T-helper 2 cell treated with Interferon-gamma antibody and Interleukin-4, amounts not matched to agents 5 μg/mL and 100 μg/mL, for 36 hours (primary cell): Measurements from ENCODE around the gene CD80.
"Not testable (repeated sequence)": the region's sequence is repeated elsewhere in the genome, so short reads cannot be mapped to it uniquely, and the experiment has no call there.

Experiments
- DNase-seq: peaks from one replicate; pipeline ENCODE4 v3.0.0; 2021; ENCODE audit warnings: low spot score
- H3K27ac Mint-ChIP-seq: one replicate; pipeline ENCODE4 v1.8.0; 2021; ENCODE audit warnings: mild to moderate bottlenecking, mixed read lengths
- H3K27me3 Mint-ChIP-seq: one replicate; pipeline ENCODE4 v1.8.0; 2021; ENCODE audit warnings: low read depth, mixed read lengths
- H3K36me3 Mint-ChIP-seq: one replicate; pipeline ENCODE4 v1.8.0; 2021; ENCODE audit warnings: low read depth, mixed read lengths
- H3K4me1 Mint-ChIP-seq: one replicate; pipeline ENCODE4 v1.8.0; 2021; ENCODE audit warnings: low read depth, mixed read lengths
- H3K4me3 Mint-ChIP-seq: one replicate; pipeline ENCODE4 v1.8.0; 2022; ENCODE audit warnings: mild to moderate bottlenecking, moderate library complexity, mixed read lengths
- H3K9me3 Mint-ChIP-seq: one replicate; pipeline ENCODE4 v1.8.0; 2021; ENCODE audit warnings: mixed read lengths

CD80 gene

DNA sequence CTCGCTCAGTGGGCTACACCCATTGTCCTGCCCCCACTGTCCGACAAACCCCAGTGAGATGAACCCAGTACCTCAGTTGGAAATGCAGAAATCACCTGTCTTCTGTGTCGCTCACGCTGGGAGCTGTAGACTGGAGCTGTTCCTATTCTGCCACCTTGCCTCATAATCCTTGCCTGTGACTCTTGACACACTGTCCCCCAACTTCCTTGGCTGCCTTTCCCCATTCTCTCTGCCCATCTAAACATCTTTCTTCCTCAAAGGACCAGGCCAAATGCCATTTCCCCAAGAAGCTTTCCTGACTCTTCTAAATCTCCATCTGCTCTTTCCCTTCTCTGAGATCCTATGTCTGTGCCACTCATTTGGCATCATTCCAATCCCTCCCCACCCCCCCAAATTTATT is 9.7 kb upstream of the CD80 start:
- Mint-ChIP-seq H3K36me3 (no peaks in the 10 kb centered on the region), H3K9me3 (no peaks in the 10 kb centered on the region), H3K4me3 (no peak overlapping the region), H3K27me3 (peaks cover 10% of the 10 kb centered on the region), H3K27ac (no peak overlapping the region), H3K4me1 (peaks cover 6% of the 10 kb centered on the region)
- no peak for DNase-seq

DNA sequence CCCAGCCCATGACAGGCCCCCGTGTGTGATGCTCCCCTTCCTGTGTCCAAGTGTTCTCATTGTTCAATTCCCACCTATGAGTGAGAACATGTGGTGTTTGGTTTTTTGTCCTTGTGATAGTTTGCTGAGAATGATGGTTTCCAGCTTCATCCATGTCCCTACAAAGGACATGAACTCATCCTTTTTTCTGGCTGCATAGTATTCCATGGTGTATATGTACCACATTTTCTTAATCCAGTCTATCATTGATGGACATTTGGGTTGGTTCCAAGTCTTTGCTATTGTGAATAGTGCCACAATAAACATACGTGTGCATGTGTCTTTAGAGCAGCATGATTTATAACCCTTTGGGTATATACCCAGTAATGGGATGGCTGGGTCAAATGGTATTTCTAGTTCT is 3.9 kb upstream of the CD80 start:
- not testable (repeated sequence) for H3K4me1 Mint-ChIP-seq, DNase-seq, H3K27ac Mint-ChIP-seq

DNA sequence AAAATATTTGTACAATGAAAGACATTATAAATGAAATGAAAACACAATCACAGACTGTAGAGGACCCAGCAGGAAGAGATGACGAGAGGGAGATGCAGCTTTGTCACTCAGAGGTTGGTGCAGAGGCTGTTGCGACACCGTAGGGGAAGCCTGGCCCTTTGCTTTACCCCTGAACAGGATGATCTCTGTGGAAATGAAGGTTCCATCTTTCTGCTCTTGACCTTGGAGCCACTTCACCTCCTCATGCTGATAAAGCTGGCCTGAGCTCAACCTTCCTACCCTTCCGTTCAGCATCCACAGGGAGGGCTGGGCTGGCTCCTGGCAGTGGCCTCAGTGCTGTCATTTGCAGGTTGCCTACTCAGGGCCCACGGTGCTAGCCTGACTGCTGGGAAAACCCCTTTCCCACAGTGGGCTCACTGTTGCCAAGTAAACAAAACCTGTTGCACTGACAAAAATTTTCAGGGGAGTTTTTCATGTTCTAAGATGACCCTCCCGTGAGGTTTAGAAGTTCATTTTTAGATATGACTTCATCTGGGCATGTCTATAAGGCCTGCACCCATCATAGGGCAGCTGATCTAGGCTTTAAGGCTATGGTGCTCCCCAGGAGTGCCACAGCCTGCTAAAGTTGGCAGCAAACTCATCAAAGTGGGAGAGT is 3.0 kb upstream of the CD80 start:
- Mint-ChIP-seq H3K27me3 (peaks cover 4% of the 10 kb centered on the region), H3K4me3 (no peak overlapping the region), H3K9me3 (no peaks in the 10 kb centered on the region), H3K27ac (peak overlapping the region; percentile 76), H3K36me3 (no peaks in the 10 kb centered on the region), H3K4me1 (peaks cover 16% of the 10 kb centered on the region)
- peak; percentile 51 for DNase-seq

More for the DNA sequence above, 3.9 kb upstream of the CD80 start:
- H3K27me3 Mint-ChIP-seq, H3K4me3 Mint-ChIP-seq, H3K9me3 Mint-ChIP-seq, H3K36me3 Mint-ChIP-seq: not testable (repeated sequence)

DNA sequence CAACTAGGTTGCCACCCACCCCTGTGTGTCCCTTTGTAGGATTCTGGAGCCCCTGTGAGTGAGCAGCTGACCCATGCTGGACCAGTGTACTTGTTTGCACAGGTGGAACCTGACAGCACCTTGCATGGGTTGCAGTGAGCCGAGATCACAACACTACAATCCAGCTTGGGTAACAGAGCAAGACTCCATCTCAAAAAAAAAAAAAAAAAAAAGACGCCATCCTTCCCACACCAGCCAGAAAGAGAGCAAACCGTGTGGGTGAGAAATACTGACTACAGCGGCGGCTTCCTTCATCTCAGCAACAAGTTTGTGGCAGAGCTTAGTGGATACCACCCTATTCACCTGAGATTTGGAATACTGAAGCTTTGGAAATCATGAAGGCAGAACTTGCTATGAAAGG is 746 bp upstream of the CD80 start:
- DNase-seq: no peak
- Mint-ChIP-seq H3K9me3 (no peaks in the 10 kb centered on the region), H3K36me3 (peaks cover 20% of the 10 kb centered on the region), H3K4me1 (peaks cover 30% of the 10 kb centered on the region), H3K4me3 (no peak overlapping the region), H3K27me3 (no peaks in the 10 kb centered on the region), H3K27ac (peak overlapping the region; percentile 41)

DNA sequence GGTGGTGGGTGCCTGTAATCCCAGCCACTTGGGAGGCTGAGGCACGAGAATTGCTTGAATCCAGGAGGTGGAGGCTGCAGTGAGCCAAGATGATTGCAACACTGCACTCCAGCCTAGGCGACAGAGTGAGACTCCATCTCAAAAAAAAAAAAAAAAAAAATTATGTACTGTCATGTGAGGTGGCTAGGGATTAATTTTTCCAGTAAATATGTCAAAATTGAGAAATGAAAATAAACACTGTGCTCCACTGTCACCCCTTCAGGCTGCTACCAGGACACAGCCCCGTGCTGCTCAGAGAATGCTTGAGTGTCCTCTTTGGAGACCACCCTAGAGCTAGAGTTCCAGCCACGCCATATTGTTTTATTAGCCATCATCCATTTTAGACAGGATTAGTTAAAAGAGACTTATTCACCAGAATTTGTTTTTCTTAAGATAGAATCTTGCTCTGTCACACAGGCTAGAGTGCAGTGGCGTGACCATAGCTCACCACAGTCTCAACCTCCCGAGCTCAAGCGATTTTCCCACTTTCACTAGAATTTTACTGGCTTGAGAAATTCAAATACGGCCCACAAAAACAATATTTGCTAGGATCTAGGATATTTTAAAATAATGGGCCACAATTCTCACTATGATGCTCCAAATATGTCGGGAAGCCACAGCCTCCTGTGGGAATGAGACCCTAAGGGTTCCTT is 642 bp downstream of the CD80 start:
- Mint-ChIP-seq H3K36me3 (peaks cover 20% of the 10 kb centered on the region), H3K27me3 (no peaks in the 10 kb centered on the region), H3K27ac (peak overlapping the region; percentile 58), H3K9me3 (no peaks in the 10 kb centered on the region), H3K4me3 (peak overlapping the region; percentile 73), H3K4me1 (peaks cover 33% of the 10 kb centered on the region)
- DNase-seq: no peak

DNA sequence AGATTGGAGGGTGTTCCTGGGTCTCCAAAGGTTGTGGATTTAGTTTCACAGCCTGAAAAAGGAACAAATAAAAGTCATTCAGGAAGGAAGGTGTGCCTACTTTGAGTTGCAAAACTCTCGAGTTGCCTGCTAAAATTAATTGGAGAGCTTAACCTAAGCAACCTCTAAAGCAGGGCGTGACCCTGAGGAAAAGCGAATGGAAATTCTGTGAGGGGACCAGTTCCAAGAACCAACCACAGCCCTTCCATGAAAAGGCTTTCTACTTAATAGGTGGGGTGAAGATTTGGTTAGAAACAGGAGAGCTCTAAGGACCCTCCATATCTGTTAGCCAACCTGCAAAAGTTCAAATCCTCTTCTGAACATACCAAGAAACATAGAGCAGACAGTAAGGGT is 1.5 kb downstream of the CD80 start:
- peak; percentile 6 for DNase-seq
- Mint-ChIP-seq H3K4me1 (peaks cover 32% of the 10 kb centered on the region), H3K27me3 (no peaks in the 10 kb centered on the region), H3K4me3 (peak overlapping the region; percentile 73), H3K27ac (peak overlapping the region; percentile 82), H3K9me3 (no peaks in the 10 kb centered on the region), H3K36me3 (peaks cover 20% of the 10 kb centered on the region)

DNA sequence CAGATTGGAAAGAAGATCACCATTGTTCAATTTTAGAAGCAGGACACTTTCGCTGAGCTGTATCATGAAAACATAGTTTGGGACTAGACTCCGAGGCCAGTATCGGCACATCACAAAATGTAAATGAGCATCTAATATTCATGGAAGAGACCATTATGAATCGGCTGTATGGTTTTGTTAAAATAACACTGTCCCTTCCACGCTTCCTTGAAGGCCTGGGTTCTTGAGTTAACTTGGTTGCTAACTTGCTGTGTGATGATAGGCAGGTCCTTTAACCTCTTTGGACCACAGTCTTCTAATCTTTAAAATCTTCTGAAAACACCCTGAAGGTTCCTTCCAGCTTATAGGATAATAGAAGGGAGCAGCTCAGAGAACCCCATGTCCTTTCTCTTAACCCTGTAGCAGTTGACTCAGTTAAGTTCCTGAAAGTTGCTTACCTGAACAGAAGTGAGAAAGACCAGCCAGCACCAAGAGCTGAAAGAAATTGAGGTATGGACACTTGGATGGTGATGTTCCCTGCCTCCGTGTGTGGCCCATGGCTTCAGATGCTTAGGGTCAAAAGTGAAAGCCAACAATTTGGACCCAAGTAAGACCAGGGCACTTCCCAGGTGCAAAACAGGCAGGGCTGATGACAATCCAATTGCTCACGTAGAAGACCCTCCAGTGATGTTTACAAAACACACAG is 2.1 kb downstream of the CD80 start:
- H3K36me3 Mint-ChIP-seq: peaks cover 20% of the 10 kb centered on the region

DNA sequence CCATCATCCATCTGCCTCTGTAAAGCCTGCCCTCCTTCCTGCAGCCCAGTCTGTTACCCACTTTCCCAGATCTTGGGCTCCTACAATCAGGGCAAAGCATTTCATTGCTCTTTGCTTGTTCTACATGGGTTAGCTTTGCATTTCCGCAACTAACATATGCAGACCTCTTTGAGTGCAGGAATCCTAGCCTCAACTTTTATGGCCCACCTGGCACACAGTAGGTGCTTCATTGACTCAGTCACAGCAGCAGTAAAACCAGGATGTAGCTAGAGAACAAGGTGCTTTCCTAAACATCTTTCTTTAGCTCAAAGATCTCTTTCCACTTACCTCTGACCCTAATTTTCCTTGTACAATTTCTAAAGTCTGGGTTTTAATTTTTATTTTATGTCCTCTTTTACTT is 3.5 kb downstream of the CD80 start:
- H3K27ac Mint-ChIP-seq: no peak overlapping the region
- H3K4me1 Mint-ChIP-seq: peaks cover 35% of the 10 kb centered on the region

More for the DNA sequence above, 2.1 kb downstream of the CD80 start:
- Mint-ChIP-seq H3K27ac (peak overlapping the region; percentile 82), H3K27me3 (no peaks in the 10 kb centered on the region), H3K4me3 (peak overlapping the region; percentile 73), H3K4me1 (peaks cover 30% of the 10 kb centered on the region), H3K9me3 (no peaks in the 10 kb centered on the region)
- no peak for DNase-seq

DNA sequence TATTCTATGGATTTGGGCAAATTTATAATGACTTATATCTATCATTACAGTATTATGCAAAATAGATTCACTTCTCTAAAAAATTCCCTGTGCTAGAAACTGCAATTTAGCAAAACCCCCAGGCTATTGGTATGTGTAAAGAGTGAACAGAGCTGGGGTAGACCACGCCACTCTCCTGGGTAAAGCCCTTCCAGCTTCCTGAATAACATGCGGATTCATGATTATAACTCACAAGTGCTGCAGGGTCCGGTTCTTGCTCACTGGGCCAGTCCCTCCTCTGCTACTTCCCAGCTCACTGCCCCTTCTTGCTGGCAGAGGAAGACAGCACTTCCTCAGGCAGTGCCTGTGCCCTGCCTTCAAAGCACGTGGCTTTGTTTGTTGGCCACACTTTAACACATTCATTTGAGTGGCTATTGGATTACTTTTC is 4.1 kb downstream of the CD80 start:
- Mint-ChIP-seq H3K36me3 (peaks cover 20% of the 10 kb centered on the region), H3K27me3 (no peaks in the 10 kb centered on the region), H3K4me3 (peak overlapping the region; percentile 73), H3K9me3 (no peaks in the 10 kb centered on the region), H3K4me1 (peaks cover 32% of the 10 kb centered on the region), H3K27ac (peak overlapping the region; percentile 10)
- no peak for DNase-seq

More for the DNA sequence above, 3.5 kb downstream of the CD80 start:
- no peaks in the 10 kb centered on the region for H3K9me3 Mint-ChIP-seq
- peak overlapping the region; percentile 73 for H3K4me3 Mint-ChIP-seq
- H3K27me3 Mint-ChIP-seq: no peaks in the 10 kb centered on the region
- no peak for DNase-seq
- peaks cover 20% of the 10 kb centered on the region for H3K36me3 Mint-ChIP-seq

DNA sequence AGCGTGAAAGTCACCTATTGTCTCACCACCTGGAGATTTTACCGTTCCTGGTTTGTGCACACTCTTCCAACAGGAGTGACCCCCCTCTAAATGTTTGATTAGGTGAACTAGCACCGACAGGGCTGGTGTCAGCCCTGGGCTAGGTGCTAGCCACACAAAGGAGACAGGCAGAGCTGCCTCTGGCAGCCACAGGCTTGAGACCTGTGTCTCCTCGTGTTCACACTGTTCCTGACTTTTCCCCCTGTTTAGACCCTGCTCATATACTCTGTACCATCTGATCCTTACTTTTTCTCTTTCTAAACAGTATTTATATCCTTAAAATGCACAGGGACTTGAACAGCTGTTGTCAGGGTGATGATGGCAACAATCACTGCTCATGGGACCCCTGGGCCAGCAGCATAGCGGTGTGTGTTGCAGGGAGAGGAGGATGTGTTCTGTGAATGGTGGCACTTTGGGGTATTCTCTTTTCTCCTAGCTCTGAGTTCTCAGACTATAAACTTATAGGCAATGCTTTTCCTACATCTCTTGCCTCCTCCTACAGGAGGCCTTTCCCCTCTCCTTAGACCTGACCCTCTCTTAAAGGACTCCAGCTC is 5.5 kb downstream of the CD80 start:
- DNase-seq: no peak
- Mint-ChIP-seq H3K4me3 (no peak overlapping the region), H3K36me3 (peaks cover 20% of the 10 kb centered on the region), H3K27ac (no peak overlapping the region), H3K27me3 (no peaks in the 10 kb centered on the region), H3K9me3 (no peaks in the 10 kb centered on the region), H3K4me1 (peaks cover 29% of the 10 kb centered on the region)

DNA sequence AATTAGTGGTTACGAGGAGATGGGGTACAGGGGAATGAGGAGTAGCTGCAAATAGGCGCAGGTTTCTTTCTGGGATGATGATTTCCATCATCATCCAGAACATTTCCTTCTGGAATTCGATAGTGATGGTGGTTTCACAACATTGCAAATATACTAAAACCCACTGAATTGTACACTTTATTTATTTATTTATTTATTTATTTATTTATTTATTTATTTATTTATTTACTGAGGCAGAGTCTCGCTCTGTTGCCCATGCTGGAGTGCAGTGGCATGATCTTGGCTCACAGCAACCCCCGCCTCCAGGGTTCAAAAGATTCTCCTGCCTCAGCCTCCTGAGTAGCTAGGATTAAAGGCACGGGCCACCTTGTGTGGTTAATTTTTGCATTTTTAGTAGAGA is 6.5 kb downstream of the CD80 start:
- Mint-ChIP-seq H3K36me3 (peaks cover 20% of the 10 kb centered on the region), H3K4me1 (peaks cover 25% of the 10 kb centered on the region)
- not testable (repeated sequence) for H3K4me3 Mint-ChIP-seq, H3K27me3 Mint-ChIP-seq, H3K9me3 Mint-ChIP-seq, H3K27ac Mint-ChIP-seq, DNase-seq

DNA sequence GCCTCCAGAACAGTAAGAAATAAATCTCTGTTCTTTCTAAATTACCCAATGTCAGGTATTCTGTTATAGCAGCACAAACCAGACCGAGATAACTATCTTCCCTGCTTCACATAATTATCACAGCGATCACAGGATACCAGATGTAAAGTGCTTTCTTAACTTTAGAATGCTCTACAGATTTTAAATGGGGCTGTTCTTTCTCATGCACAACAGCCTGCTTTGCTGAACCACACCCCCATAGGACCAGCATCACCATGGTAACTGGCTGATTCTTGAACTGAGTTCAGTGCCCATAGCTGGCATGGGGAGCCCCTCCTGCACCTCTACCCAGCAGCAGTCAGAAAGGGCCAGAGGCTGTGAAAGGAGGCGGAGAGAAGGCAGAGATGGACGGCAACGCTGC is 7.8 kb downstream of the CD80 start:
- Mint-ChIP-seq H3K27me3 (no peaks in the 10 kb centered on the region), H3K36me3 (peaks cover 13% of the 10 kb centered on the region), H3K4me3 (no peak overlapping the region), H3K9me3 (no peaks in the 10 kb centered on the region), H3K27ac (no peak overlapping the region), H3K4me1 (peaks cover 15% of the 10 kb centered on the region)
- no peak for DNase-seq

DNA sequence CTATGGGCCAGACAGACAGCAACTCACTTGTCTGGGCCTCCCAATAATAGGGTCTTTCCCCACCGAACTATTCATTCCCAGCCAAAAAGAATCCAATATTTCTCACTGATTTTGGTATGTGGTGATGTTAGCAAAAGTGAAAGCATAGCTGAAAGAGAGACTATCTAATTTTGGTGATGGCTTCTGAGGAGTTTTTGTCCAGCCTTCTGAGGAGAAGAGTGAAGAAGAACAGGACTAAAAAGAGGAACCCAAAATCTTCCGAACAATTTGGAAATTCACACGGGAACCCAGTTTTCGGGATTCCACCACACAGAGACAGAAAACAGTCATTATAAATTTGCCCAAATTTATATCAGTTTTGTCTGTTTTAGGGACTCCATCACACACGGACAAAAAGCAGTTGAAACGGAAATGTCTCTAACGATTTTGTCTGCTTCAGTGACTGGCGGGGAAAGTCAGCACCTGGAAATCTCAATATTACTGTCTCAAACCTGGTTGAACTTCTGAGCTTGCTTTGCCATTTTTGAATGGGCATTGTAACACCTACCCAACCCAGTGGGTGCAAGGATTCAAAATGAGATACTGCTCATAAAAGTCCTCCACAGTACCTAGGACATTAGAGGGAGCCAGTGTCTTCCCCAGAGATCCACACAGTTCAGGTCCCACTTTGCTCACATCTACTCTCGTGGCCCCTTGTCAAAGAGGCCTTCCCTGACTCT is 9.1 kb downstream of the CD80 start:
- peaks cover 9% of the 10 kb centered on the region for H3K4me1 Mint-ChIP-seq
- H3K27me3 Mint-ChIP-seq: no peaks in the 10 kb centered on the region
- no peak for DNase-seq
- no peak overlapping the region for H3K4me3 Mint-ChIP-seq
- H3K9me3 Mint-ChIP-seq: no peaks in the 10 kb centered on the region
- peak overlapping the region; percentile 29 for H3K27ac Mint-ChIP-seq
- H3K36me3 Mint-ChIP-seq: peaks cover 1% of the 10 kb centered on the region
